GM19099 (cell line): Measurements from ENCODE around the gene BTLA.

Source experiments
- POLR2A ChIP-seq: IDR thresholded peaks from 3 replicates; pipeline ENCODE4 v1.6.1; 2011; ENCODE audit warnings: low read depth; ENCODE audit not compliant: insufficient read length; ENCODE audit errors: extremely low read depth

The BTLA gene

DNA sequence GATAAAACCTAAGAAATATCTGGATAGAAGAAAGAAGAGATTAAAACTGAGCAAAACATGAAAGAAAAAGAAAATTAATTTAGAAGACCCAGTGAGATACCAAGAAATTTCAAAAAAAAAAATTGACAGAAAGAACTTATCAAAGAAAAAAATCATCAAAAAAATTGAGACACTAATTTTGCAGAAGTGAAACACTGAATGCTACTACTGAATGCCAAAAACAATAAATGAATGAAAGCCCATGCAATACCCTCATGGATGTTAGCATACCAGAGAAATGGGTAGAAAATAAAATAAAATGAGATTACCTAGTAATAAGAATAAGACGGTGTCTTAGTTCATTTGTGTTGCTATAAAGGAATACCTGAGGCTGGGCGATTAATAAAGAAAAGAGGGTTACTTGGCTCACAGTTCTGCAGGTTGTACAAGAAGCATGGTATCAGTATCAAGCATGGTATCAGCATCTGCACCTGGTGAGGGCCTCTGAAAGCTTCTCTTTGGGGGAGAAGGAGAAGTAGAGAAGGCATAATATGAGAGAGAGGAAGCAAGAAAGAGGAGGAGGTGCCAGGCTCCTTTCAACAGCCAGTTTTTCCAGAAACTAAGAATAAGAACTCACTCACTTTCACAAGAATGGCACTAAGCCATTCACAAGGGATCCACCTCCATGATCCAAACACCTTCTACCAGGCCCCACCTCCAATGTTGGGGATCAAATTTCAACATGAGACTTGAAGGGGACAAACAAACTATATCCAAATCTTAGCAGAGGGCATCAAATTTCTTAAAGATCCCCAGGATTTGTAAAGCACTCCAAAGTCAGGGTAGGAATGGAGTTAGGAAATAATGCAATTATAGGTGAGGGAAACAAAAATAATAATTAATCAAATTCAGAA lies 73.2 kb downstream of the BTLA start:
- no peak for TF ChIP-seq POLR2A

DNA sequence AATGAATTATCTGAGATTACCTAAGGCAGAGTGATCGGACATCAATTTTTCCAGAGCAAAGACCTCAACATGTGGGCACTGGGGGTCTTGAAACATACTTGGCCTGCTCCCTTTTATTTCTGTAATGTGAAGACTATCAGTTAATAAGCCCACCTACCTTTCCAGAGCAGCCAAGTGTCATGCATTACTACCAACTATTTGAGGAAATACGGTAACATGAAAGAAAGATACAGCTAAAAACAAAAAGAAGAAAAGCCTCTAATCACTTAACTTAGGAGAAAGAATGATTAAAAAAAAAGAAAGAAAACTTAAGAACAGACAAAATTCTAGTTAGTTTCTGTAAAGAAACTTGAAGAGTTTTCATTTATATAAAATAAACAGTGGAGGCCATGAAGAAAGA lies 73.9 kb downstream of the BTLA start:
- no peak for TF ChIP-seq POLR2A

DNA sequence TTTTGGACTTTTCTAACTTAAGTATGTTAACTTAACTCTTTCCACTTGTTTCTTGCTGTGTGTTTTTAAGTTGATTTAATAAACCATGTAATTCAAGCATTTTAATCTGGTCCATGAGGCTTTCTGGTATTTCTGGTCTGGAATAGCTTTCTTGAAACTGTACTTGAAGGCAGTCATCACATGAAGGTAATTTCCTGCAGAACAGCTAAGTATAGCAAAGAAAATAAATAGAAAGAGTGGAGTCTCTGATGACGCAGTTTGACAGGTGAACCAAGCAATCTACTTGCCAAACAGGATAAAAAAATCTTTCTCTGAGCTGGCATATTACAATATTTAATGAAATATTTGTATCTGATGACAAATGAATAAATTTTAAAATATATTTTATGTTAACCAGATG lies 74.9 kb downstream of the BTLA start:
- no peak for TF ChIP-seq POLR2A

DNA sequence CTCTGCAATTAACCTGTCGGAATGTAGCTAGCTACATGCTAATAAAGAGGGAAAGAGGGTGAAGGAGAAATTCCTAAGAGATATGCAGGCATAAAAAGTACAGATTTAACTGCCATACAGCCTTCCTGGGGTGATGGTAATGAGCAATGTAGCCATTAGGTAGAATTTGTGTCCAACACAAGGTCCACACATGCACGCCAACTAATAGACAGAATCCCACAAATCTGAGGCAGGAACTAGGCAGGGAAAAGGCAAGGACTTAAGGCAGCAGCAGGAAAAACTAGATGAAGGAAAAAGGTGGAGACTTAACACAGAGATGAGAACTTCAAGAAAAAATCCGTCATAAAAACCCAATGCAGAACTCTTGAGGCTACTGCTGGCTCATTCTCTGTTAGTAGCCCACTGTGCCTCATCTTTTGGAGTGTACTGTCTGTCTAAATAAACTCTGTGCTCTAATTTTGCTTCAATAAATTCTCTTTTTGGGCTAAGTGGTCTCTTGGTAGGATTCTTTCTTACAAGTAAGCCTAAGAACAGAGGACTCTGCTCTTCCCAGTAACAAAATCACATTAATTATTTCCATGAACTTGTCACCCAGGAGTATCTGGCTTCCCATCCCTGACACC lies 81.5 kb downstream of the BTLA start:
- no peak for TF ChIP-seq POLR2A

DNA sequence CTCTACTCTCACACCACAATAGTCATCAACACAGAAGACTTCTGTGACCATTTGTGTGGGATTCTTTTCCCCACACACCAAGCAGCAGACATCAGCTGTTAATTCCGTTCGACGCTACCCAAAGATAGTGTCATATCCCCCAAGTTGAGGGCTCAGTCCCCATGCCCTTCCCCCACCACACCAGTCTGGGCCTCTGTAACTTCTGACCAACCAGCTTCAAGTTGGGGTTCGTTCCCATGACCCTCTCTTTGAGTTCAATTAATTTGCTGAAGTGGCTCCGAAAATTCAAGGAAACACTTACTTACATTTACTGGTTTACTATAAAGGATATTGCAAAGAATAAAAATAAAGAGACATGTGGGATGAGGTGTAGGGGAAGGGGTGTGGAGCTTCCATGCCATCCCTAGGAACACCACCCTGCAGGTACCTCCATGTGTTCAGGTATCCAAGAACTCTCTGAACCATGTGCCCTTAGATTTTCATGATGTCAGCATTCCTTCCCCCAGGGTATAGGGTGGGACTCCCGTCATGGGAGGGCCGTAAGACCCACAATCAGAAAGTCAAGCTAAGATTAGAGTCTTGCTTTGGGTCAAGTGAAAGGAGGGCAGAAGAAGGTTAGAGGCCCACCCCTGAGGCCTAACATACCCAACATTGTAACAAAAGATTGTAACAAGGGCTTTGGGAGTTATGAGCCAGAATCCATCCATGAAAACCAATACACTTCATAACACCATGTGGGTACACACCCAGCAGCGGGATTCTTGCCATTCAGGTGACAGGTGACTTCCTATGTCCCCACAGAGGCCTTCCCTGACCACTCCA lies 82.7 kb downstream of the BTLA start:
- no peak for TF ChIP-seq POLR2A

DNA sequence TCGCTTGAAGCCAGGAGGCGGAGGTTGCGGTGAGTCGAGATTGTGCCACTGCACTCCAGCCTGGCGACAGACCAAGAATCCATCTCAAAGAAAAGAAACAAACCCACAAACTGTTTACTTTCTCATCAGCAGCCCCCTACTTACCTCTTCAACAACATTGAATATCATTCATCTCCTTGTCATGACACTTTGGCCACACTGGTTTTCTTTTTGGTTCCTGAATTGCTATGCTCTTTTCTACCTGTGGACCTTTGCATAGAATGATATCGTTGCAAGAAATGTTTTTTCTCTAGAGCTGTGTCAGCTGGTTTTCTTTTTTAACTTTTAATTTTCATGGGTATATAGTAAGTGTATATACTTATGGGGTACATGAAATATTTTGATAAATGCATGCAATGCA lies 83.9 kb downstream of the BTLA start:
- no peak for TF ChIP-seq POLR2A
